ENCODE results near the gene ZNF813. TPM values are rescaled to one million over a fixed set of nuclear protein-coding genes. Genes with fewer than 3 reads are reported as not detected.

Gene ZNF813
- total and polyA plus RNA-seq, 9 of the 15 experiments (the other 6 are each of a cell fraction or from before 2014, with no cell fraction given) = 1.3 to 8.0 (median 5.3) TPM

DNA sequence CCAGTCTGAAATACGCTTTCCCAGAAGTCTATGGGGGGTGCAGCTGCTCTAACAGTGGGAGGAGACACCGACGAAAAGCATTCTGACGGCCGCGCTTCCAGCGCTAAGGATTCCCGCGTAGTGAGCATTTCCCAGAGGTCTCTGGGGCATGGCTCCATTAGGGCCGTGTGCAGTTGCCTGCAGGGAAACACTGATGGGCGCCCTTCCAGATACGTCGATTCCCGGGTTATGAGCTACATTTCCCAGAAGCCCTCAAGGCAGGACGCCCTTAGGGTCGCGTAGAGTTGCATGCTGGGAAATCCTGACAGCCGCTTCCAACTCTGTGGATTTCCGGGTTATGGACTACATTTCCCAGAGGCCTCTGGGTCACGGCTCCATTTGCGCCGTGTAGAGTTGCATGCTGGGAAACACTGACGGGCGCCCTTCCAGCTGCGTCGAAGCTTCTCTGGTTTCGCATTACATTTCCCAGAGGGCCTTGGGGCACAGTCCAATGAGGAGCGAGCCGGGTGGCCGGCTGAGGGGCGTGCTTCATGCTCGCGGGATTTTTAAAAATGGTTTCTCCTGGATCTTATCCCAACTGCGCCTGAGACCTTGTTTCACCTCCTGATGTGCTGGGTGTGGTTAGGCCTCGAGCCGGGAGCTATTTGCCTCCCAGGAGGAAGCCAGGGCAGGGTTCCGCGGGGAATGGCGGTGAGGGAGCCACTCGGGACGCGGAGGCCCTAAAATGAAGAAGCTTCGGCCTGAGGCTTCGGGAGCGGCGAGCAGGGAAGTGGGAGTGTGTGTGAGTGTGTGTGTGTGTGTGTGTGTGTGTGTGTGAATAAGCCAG lies 53.2 kb downstream of the ZNF813 start (continued):
- no peak for TF ChIP-seq MED1 (CRISPR knock-in tag; IDR thresholded peaks at IDR 0.05; ENCODE audit: borderline replicate concordance)
- TF ChIP-seq EHMT2 (IDR thresholded peaks at IDR 0.05) = peak; percentile 22; the same call in 1 of the 2 replicates
- TF ChIP-seq, protein P1, sequence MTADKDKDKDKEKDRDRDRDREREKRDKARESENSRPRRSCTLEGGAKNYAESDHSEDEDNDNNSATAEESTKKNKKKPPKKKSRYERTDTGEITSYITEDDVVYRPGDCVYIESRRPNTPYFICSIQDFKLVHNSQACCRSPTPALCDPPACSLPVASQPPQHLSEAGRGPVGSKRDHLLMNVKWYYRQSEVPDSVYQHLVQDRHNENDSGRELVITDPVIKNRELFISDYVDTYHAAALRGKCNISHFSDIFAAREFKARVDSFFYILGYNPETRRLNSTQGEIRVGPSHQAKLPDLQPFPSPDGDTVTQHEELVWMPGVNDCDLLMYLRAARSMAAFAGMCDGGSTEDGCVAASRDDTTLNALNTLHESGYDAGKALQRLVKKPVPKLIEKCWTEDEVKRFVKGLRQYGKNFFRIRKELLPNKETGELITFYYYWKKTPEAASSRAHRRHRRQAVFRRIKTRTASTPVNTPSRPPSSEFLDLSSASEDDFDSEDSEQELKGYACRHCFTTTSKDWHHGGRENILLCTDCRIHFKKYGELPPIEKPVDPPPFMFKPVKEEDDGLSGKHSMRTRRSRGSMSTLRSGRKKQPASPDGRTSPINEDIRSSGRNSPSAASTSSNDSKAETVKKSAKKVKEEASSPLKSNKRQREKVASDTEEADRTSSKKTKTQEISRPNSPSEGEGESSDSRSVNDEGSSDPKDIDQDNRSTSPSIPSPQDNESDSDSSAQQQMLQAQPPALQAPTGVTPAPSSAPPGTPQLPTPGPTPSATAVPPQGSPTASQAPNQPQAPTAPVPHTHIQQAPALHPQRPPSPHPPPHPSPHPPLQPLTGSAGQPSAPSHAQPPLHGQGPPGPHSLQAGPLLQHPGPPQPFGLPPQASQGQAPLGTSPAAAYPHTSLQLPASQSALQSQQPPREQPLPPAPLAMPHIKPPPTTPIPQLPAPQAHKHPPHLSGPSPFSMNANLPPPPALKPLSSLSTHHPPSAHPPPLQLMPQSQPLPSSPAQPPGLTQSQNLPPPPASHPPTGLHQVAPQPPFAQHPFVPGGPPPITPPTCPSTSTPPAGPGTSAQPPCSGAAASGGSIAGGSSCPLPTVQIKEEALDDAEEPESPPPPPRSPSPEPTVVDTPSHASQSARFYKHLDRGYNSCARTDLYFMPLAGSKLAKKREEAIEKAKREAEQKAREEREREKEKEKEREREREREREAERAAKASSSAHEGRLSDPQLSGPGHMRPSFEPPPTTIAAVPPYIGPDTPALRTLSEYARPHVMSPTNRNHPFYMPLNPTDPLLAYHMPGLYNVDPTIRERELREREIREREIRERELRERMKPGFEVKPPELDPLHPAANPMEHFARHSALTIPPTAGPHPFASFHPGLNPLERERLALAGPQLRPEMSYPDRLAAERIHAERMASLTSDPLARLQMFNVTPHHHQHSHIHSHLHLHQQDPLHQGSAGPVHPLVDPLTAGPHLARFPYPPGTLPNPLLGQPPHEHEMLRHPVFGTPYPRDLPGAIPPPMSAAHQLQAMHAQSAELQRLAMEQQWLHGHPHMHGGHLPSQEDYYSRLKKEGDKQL (CRISPR knock-in tag; IDR thresholded peaks at IDR 0.05; ENCODE audit: borderline replicate concordance) = no peak
- TF ChIP-seq CHD2 (IDR thresholded peaks at IDR 0.05; ENCODE audit: low read depth, low read length) = no peak
- TF ChIP-seq, protein P2, sequence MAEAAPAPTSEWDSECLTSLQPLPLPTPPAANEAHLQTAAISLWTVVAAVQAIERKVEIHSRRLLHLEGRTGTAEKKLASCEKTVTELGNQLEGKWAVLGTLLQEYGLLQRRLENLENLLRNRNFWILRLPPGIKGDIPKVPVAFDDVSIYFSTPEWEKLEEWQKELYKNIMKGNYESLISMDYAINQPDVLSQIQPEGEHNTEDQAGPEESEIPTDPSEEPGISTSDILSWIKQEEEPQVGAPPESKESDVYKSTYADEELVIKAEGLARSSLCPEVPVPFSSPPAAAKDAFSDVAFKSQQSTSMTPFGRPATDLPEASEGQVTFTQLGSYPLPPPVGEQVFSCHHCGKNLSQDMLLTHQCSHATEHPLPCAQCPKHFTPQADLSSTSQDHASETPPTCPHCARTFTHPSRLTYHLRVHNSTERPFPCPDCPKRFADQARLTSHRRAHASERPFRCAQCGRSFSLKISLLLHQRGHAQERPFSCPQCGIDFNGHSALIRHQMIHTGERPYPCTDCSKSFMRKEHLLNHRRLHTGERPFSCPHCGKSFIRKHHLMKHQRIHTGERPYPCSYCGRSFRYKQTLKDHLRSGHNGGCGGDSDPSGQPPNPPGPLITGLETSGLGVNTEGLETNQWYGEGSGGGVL (CRISPR knock-in tag; IDR thresholded peaks at IDR 0.05) = no peak
- TF ChIP-seq PTBP1 (IDR thresholded peaks at IDR 0.05; ENCODE audit: low read depth, low read length) = no peak
- no peak for TF ChIP-seq ILK (tag; IDR thresholded peaks at IDR 0.05; ENCODE audit: borderline replicate concordance, low read depth)
- no peak for TF ChIP-seq SIN3A (IDR thresholded peaks at IDR 0.05; ENCODE audit: borderline replicate concordance in 2 of 2, control insufficient read depth in 1 of 2, low read depth in 2 of 2, low read length in 2 of 2)
- no peak for TF ChIP-seq TCF7 (IDR thresholded peaks at IDR 0.05; ENCODE audit: borderline replicate concordance)
- no peak for TF ChIP-seq HDAC6 (IDR thresholded peaks at IDR 0.05; ENCODE audit: low read depth, low read length)
- TF ChIP-seq ZNF124 (CRISPR knock-in tag; IDR thresholded peaks at IDR 0.05) = no peak
- TF ChIP-seq YY1 (IDR thresholded peaks at IDR 0.05; ENCODE audit: borderline replicate concordance in 1 of 3, control insufficient read depth in 1 of 3, extremely low read depth in 1 of 3, insufficient read depth in 3 of 3, insufficient read length in 1 of 3, insufficient replicate concordance in 2 of 3, low read depth in 1 of 3, low read length in 2 of 3) = peak; percentile 20 to 88 (median 83)
- TF ChIP-seq, protein P3, sequence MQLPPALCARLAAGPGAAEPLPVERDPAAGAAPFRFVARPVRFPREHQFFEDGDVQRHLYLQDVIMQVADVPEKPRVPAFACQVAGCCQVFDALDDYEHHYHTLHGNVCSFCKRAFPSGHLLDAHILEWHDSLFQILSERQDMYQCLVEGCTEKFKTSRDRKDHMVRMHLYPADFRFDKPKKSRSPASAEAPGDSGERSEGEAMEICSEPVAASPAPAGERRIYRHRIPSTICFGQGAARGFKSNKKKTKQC (CRISPR knock-in tag; IDR thresholded peaks at IDR 0.05) = no peak
- TF ChIP-seq TRIM24 (IDR thresholded peaks at IDR 0.05) = 0 out of 4 replicates have a peak, but pooled peaks of 1 of the 2 experiments have one; percentile 6
- TF ChIP-seq, protein P4, sequence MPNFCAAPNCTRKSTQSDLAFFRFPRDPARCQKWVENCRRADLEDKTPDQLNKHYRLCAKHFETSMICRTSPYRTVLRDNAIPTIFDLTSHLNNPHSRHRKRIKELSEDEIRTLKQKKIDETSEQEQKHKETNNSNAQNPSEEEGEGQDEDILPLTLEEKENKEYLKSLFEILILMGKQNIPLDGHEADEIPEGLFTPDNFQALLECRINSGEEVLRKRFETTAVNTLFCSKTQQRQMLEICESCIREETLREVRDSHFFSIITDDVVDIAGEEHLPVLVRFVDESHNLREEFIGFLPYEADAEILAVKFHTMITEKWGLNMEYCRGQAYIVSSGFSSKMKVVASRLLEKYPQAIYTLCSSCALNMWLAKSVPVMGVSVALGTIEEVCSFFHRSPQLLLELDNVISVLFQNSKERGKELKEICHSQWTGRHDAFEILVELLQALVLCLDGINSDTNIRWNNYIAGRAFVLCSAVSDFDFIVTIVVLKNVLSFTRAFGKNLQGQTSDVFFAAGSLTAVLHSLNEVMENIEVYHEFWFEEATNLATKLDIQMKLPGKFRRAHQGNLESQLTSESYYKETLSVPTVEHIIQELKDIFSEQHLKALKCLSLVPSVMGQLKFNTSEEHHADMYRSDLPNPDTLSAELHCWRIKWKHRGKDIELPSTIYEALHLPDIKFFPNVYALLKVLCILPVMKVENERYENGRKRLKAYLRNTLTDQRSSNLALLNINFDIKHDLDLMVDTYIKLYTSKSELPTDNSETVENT (CRISPR knock-in tag; IDR thresholded peaks at IDR 0.05) = no peak
- TF ChIP-seq OTX1 (CRISPR knock-in tag; IDR thresholded peaks at IDR 0.05) = no peak

Measured in K562 (cell line).